Sigmoid colon (tissue), 4 donors: ENCODE data around the gene PRSS57.

Experiments used
- EP300 ChIP-seq, 4 donors: sonication (generic); formaldehyde crosslinking; IDR thresholded peaks; one replicate each; pipeline ENCODE4 v1.6.1; 2017; ENCODE audit warnings: antibody characterized with exemption in 4 of 4
- POLR2A ChIP-seq, 2 donors: fragments of 450-650 bp; IDR thresholded peaks; one replicate each; pipeline ENCODE4 v1.6.1; 2016; ENCODE audit warnings: antibody characterized with exemption in 2 of 2, mild to moderate bottlenecking in 2 of 2, moderate library complexity in 2 of 2
- POLR2AphosphoS5 ChIP-seq, 4 donors: sonication (generic); formaldehyde crosslinking; IDR thresholded peaks; one replicate each; pipeline ENCODE4 v1.6.1; 2017; ENCODE audit warnings: antibody characterized with exemption in 4 of 4
- TF ChIP-seq, protein P1 (sequence below), 4 experiments: fragments of 450-650 bp in 3 of 4; fragments of 200-600 bp in 1 of 4; IDR thresholded peaks; one replicate each; pipeline ENCODE4 v1.5.1; 2016 to 2019; ENCODE audit warnings: antibody characterized with exemption in 4 of 4, mild to moderate bottlenecking in 3 of 4, moderate library complexity in 2 of 4

- TF ChIP-seq, protein P1, sequence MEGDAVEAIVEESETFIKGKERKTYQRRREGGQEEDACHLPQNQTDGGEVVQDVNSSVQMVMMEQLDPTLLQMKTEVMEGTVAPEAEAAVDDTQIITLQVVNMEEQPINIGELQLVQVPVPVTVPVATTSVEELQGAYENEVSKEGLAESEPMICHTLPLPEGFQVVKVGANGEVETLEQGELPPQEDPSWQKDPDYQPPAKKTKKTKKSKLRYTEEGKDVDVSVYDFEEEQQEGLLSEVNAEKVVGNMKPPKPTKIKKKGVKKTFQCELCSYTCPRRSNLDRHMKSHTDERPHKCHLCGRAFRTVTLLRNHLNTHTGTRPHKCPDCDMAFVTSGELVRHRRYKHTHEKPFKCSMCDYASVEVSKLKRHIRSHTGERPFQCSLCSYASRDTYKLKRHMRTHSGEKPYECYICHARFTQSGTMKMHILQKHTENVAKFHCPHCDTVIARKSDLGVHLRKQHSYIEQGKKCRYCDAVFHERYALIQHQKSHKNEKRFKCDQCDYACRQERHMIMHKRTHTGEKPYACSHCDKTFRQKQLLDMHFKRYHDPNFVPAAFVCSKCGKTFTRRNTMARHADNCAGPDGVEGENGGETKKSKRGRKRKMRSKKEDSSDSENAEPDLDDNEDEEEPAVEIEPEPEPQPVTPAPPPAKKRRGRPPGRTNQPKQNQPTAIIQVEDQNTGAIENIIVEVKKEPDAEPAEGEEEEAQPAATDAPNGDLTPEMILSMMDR (IDR thresholded peaks at IDR 0.05) = no peak
- TF ChIP-seq EP300 (IDR thresholded peaks at IDR 0.05) (no peak), POLR2A (IDR thresholded peaks at IDR 0.05) (no peak), POLR2AphosphoS5 (IDR thresholded peaks at IDR 0.05) (no peak)
These were observed at the start of gene PRSS57 for GRCh38 chr19:695352-695949.
